ENCODE results near the gene ATP13A5. TPM values are rescaled to one million over a fixed set of nuclear protein-coding genes. Genes with fewer than 3 reads are reported as not detected.

Gene ATP13A5
- total RNA-seq, 2 experiments from 2014 or later, result not detected

- Histone ChIP-seq H3K79me2 (ENCODE audit: insufficient read depth, low read depth, low read length) (no peaks in the 10 kb centered on the region), H3K9me2 (ENCODE audit: insufficient read depth, low read length) (no peaks in the 10 kb centered on the region), H3K4me3 (ENCODE audit: low read depth, low read length, poor library complexity, severe bottlenecking) (no peak overlapping the region), H2AFZ (ENCODE audit: low read length) (no peak overlapping the region), H3K4me1 (ENCODE audit: insufficient read depth, low read length, poor library complexity, severe bottlenecking) (no peaks in the 10 kb centered on the region), H3K4me2 (ENCODE audit: low read length) (no peak overlapping the region), H3K9me3 (ENCODE audit: low read length) (no peaks in the 10 kb centered on the region), H3K27ac (ENCODE audit: low read depth, low read length, poor library complexity, severe bottlenecking) (no peak overlapping the region), H3K36me3 (ENCODE audit: insufficient read depth, low read length) (no peaks in the 10 kb centered on the region), H4K20me1 (ENCODE audit: insufficient read depth, low read length) (no peaks in the 10 kb centered on the region)
- BruUV-seq (replicated peaks), result no TSS peak
- TF ChIP-seq EZH2phosphoT487 (IDR thresholded peaks at IDR 0.05; ENCODE audit: borderline replicate concordance, low read depth, low read length), result no peak
- TF ChIP-seq, protein P1, sequence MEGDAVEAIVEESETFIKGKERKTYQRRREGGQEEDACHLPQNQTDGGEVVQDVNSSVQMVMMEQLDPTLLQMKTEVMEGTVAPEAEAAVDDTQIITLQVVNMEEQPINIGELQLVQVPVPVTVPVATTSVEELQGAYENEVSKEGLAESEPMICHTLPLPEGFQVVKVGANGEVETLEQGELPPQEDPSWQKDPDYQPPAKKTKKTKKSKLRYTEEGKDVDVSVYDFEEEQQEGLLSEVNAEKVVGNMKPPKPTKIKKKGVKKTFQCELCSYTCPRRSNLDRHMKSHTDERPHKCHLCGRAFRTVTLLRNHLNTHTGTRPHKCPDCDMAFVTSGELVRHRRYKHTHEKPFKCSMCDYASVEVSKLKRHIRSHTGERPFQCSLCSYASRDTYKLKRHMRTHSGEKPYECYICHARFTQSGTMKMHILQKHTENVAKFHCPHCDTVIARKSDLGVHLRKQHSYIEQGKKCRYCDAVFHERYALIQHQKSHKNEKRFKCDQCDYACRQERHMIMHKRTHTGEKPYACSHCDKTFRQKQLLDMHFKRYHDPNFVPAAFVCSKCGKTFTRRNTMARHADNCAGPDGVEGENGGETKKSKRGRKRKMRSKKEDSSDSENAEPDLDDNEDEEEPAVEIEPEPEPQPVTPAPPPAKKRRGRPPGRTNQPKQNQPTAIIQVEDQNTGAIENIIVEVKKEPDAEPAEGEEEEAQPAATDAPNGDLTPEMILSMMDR (conservative IDR thresholded peaks at IDR 0.05; ENCODE audit: low read length), result no peak
- intact Hi-C loops (cut with micrococcal nuclease; ENCODE audit: unreplicated experiment), result no loop called here
- ChIA-PET CTCF (ENCODE audit: unreplicated experiment) (no interaction called here), POLR2A (interaction anchor here (0.6 kb wide), 1 partner anchor 27 kb away, joined by 4 read pairs; no protein-coding TSS in a partner anchor)
- no peak for DNase-seq (ENCODE audit: low spot score)
Observed at GRCh38 chr3:193416629-193417028, 38.1 kb upstream of the ATP13A5 start.

DNA sequence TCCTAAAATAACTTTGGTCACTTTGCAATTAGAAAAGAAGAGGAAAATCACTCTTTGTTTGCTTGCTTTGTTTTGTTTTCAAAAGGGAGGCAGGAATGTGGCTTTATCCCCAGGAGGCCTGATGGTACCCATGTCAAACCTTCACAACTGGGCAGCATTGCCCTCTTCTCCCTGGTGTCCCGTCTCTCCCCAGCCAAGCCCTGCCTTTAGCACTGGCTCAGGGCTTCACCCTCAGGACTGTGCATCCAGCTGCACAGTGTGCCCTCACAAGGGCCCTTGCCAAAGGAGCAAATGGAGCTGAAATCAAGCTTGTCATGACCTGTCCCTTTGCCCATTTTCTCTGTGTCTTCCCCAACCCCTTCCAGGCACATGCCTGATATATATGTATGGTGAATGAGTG is 29.1 kb upstream of the ATP13A5 start:
- POLR2A ChIA-PET, result no interaction called here
- no TSS peak for BruUV-seq (replicated peaks)
- H2AFZ ChIP-seq (ENCODE audit: low read length), result no peak overlapping the region
- intact Hi-C loops (cut with micrococcal nuclease; ENCODE audit: unreplicated experiment), result no loop called here
- no peaks in the 10 kb centered on the region for H3K4me1 ChIP-seq (ENCODE audit: insufficient read depth, low read length, poor library complexity, severe bottlenecking)
- TF ChIP-seq, protein P1 (conservative IDR thresholded peaks at IDR 0.05; ENCODE audit: low read length), result no peak
- no peak for TF ChIP-seq EZH2phosphoT487 (IDR thresholded peaks at IDR 0.05; ENCODE audit: borderline replicate concordance, low read depth, low read length)
- no peak for DNase-seq (ENCODE audit: low spot score)
- no peak overlapping the region for H3K27ac ChIP-seq (ENCODE audit: low read depth, low read length, poor library complexity, severe bottlenecking)
- CTCF ChIA-PET (ENCODE audit: unreplicated experiment), result no interaction called here
- H3K9me2 ChIP-seq (ENCODE audit: insufficient read depth, low read length), result no peaks in the 10 kb centered on the region
- H3K4me3 ChIP-seq (ENCODE audit: low read depth, low read length, poor library complexity, severe bottlenecking), result no peak overlapping the region
- no peaks in the 10 kb centered on the region for H3K36me3 ChIP-seq (ENCODE audit: insufficient read depth, low read length)
- H3K79me2 ChIP-seq (ENCODE audit: insufficient read depth, low read depth, low read length), result no peaks in the 10 kb centered on the region
- H4K20me1 ChIP-seq (ENCODE audit: insufficient read depth, low read length), result no peaks in the 10 kb centered on the region
- no peak overlapping the region for H3K4me2 ChIP-seq (ENCODE audit: low read length)
- no peaks in the 10 kb centered on the region for H3K9me3 ChIP-seq (ENCODE audit: low read length)

DNA sequence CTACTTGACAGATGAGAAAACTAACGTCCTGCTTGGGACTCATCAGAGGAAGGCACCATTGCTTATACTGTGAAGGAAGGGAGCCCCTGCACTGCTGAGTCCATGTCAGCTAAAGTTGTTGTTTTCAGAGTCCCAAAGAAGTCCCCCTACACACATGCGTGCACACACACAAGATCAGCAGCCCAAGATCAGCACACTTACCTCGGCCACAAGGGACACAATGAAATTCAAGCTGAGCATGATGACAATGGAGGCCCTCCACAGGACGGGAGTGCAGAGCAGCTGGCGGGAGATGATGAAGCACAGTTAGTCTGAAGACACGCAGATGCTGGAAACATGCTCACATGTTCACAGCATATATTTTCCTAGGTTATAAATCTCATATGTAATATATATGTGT is 28.6 kb upstream of the ATP13A5 start:
- H2AFZ ChIP-seq (ENCODE audit: low read length), result no peak overlapping the region
- no peaks in the 10 kb centered on the region for H3K9me3 ChIP-seq (ENCODE audit: low read length)
- intact Hi-C loops (cut with micrococcal nuclease; ENCODE audit: unreplicated experiment), result no loop called here
- POLR2A ChIA-PET, result no interaction called here
- TF ChIP-seq, protein P1 (conservative IDR thresholded peaks at IDR 0.05; ENCODE audit: low read length), result no peak
- TF ChIP-seq EZH2phosphoT487 (IDR thresholded peaks at IDR 0.05; ENCODE audit: borderline replicate concordance, low read depth, low read length), result no peak
- CTCF ChIA-PET (ENCODE audit: unreplicated experiment), result no interaction called here
- H3K79me2 ChIP-seq (ENCODE audit: insufficient read depth, low read depth, low read length), result no peaks in the 10 kb centered on the region
- H3K4me3 ChIP-seq (ENCODE audit: low read depth, low read length, poor library complexity, severe bottlenecking), result no peak overlapping the region
- H3K36me3 ChIP-seq (ENCODE audit: insufficient read depth, low read length), result no peaks in the 10 kb centered on the region
- DNase-seq (ENCODE audit: low spot score), result no peak
- no peak overlapping the region for H3K27ac ChIP-seq (ENCODE audit: low read depth, low read length, poor library complexity, severe bottlenecking)
- no peaks in the 10 kb centered on the region for H3K4me1 ChIP-seq (ENCODE audit: insufficient read depth, low read length, poor library complexity, severe bottlenecking)
- no peak overlapping the region for H3K4me2 ChIP-seq (ENCODE audit: low read length)
- no TSS peak for BruUV-seq (replicated peaks)
- no peaks in the 10 kb centered on the region for H4K20me1 ChIP-seq (ENCODE audit: insufficient read depth, low read length)
- no peaks in the 10 kb centered on the region for H3K9me2 ChIP-seq (ENCODE audit: insufficient read depth, low read length)
